HG02885 (cell line): Measurements from ENCODE around the gene FXYD4.

Experiments used
- ATAC-seq: cut with Tn5 transposase; IDR thresholded peaks from one replicate; pipeline ENCODE4 v1.9.1; 2021; ENCODE audit warnings: mild to moderate bottlenecking; ENCODE audit not compliant: unreplicated experiment, poor library complexity

Gene FXYD4

DNA sequence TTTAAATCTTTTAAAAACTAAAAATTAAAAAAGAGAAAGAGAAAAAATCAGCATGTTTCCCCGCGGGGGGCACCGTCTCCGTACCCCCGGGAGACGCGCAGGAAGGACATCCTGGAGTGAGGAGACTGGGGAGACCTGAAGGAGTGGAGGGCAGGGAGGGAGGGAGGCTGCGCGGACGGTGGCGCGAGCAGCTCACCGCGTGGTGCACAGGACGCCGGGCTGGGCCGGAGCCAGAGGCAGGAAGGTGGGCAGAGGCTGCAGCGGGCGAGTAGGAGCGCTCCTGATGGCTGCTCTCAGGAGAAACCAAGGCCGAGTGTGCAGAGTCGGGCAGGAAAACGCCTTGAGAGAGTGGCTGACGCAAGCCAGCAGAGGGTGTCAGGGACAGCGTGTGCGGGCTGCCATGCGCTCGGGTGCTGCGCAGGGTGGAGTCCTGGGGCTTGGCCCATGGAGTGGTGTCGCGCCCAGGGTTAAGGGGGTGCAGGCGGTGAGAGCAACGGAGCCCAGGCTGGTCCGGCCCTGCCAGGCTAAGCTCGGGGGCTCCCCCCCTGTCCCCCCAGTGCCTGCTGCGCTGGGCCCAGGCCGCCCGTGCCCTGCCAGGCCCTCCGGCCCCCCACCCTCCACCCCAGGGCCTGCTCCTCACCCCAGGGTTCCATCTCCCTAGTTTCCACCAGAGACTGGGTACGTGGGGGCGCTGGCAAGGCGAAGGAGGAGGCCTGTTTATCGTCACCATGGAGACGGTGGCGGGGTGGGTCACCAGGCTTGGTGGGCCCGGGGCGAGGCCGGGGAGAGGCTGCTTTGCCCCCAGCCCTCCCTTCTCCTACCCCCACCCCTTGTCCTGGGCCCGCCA, 28.9 kb upstream of the FXYD4 start:
- no peak for ATAC-seq

DNA sequence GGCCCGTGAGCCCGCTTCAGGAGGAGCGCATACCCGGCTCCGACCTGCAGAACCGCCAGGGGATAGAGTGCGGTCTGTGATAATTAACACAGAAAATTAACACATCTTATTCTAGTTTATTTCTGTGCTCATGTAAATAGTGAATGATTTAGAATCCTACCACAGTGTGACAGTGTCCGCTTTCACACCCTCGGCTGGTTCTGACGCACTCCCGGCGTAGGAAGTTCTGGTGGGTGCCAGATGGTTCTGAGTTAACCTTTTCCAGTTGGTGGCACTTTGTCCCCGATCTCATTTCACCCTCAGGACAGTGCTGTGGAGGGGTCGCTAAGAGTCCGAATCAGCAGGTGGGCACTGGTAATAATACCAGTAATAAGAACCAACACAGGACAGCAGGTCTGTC, 28.3 kb upstream of the FXYD4 start:
- ATAC-seq = no peak

DNA sequence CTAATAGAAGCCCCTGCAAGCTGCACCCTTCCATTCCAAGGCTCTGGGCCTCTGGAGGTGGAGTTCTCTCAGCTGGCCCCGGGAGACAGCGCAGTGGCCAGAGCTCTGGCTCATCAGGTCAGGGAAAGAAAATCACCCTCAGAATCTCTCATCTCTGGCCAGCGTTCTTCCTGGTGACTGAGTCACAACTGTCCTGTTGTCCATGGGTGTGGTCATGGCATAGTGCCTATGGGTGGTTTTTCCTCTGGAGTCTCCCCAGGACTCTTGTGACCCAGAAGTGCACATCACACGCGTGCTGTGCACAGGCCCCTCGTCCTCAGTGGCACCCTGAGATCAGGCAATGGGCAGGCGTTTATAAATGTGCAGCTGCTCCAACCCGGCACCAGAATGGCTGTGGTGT, 27.4 kb upstream of the FXYD4 start:
- no peak for ATAC-seq

DNA sequence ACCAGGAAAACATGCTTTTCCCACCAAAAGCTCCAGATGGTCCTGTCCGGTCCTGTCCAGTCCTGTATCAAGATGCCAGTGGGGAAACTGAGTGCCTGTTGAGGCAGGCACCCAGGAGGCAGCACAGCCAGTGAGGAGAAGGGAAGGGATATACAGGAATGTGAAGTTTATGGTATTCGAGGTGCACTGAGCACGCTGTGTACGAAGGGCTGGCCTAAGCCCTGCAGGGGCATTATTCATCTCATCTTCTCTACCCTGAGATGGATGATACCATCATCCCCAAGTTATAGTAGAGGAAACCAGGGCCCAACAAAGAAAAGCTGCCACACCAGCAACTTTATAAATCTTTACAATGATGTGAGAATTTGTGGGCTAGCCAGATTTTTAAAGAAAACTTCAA, 23.4 kb upstream of the FXYD4 start:
- ATAC-seq = no peak

DNA sequence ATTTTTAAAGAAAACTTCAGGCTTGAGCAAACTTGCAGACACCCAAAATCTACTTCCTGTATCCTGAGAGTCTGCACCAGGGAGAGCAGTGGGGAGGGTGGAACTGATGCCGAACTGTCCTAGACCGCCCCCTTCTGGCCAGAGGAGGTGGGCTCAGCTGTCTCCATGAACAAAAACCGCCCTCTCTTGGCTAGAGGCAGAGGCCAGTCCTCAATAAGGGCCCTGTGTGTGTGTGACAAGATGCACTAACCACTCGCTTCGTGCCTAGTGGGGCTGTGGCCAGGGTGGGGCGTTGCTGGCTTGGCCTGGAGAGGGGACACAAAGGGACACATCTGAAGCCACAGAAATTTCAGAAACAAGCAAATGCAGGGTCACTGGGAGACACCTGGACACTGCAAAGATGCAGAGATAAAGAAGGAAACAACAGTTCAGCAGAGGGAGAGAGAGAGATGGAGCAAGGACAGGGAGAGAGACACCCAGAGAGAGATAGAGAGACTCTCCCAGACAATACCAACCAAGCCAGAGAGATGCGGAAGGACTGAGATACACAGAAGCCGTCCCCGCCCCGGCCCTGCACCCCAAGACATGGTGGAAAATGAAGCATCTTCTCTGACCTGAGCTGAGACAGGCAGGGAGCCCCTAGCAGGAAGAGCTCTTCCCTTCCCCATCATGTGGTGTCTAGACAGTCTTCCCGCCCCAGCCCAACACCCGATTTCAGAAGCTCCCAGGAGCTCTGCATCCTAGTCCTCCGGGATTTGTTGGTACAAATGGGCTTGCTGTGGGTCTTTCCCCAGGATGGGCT, 22.7 kb upstream of the FXYD4 start:
- peak; percentile 100 for ATAC-seq

DNA sequence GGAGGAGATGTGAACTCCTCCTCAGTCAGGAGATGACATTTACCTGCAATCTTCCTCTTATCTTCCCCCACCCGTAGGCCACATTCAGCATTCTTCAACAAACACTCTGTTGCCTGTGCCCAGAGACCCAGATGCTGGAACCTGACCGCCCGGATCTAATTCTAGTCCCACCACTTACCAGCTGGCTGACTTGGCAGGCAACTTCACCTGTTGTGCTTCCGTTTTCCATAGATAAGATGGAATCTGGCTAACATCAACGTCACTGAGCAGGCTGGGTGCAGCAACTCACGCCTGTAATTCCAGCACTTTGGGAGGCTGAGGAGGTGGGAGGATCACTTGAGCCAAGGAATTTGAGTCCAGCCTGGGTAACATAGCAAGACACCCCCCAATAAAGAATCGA, 21.3 kb upstream of the FXYD4 start:
- no peak for ATAC-seq

DNA sequence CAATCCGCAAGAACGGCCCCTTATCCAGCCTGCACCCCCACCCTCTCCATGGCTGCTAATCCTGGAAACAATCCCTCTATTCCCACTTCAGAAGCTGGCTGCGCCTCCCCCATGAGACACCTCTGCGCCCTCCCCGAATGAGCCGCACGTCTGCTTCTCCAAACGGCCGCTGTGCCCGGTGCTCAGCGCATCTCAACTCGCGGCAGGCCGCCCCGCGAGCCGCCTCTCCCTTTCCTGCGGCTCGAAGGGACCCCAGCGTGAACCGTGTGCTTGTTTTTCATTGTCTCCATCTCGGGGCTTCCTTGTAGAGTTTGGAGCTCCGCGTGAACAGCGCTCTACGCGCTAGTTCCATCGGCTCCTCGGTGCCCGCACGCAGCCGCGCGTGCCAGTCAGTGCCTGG, 20.8 kb upstream of the FXYD4 start:
- no peak for ATAC-seq

DNA sequence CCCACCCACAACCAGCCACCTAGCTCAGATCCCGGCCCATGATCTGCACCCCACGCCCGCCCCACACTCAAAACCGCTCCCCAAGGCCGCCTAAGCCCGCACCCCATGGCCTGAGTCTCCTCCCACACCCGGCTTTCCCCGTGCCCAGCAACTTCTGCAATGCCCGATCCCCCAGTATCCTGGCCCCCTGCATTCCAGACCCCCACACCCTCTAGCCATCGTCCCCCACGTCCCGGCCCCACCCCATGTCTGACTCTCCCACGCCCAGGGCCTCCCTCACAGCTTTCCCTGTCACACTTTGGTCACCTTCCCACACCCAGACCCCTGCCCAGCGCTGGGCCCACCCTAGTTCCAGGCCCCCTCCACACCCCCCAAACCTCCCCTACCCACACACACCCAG, 20.1 kb upstream of the FXYD4 start:
- ATAC-seq = no peak

DNA sequence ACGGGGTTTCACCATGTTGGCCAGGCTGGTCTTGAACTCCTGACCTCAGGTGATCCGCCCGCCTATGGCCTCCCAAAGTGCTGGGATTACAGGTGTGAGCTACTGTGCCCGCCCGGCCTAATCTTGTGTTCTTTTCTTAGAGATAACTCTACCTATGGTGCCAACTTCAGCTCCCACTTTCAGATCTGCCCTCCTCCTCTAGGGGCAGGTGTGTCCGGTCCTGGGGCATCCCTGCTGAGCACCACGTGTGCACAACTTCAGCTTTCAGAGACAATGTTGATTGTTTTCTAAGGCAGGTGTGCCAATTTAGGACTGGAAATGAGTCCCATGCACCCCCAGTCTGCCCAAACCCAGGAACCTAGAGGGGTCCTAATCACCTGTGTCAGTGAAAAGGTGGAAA, 18.5 kb upstream of the FXYD4 start:
- ATAC-seq = no peak

DNA sequence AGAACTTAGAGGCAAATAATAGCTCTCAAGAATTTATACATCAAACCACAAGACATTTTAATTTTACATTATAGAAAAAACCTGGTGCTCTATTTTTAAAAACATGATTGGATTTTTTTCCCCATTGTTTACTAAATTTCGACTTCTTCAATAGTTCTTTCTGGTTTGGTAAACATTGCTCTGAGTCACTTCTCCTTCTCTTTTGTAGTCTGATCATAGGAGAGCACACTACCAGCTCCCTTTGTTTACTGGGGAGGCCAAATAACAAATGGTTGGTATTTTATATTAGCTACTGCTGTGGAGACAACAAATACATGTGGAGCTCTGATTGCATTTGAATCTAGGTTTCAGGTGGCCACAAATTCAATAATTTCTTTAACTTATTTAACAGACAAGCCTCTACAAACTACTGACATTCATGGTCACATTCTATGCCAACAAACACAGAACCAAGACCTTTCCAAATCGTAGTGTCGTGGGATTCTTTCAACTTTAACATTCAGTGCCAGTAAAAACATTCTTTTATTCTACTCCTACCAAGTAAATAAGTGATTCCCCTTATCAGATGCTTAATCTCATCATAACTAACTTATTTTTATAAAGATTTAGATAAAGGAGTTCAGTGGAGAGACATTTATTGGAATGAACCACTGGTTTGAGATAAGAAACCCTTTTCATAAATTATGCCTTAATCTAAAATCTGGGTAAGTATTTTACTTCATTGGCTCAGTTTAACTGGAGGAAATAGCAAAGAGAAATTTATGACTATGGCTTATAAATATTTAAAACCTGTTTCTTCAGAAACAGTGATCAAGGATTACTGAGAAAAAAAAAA, 17.7 kb upstream of the FXYD4 start:
- ATAC-seq = no peak

DNA sequence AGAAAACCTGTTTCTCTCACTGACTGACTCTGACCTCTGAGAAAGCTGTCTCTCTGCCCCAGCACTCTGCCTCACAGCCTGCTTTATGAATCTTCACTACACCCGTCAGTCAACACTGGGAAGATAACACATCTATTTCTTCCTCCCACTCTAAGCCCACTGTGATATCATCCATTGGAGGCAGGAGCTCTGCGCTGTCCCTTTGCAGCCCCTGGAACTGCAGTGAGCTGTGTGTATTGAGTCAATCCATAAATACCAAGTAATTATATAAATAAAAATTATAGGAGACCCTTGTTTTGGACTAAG, 17.2 kb upstream of the FXYD4 start:
- ATAC-seq = no peak

DNA sequence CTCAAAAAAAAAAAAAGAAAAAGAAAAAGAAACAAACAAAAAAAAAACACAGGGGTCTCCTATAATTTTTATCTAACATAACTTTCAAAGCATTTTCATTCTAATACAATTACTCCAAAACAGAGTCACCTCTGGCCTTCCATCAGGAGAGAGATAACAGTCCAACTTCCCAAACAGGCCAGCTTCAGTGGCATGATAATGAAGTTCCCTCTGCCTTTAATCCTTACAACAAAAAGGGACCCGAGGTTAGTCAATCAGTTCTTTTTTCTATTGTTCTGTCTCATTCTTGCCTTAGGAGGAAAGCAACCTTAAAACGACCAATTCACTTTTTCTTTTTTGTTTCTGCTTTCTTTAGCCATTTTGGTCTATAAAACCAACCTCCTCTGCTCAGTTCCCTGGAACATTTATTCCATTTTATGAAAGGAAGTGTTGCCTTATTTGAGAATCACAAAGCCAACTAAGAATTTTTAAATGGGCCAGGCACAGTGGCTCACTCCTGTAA, 16.5 kb upstream of the FXYD4 start:
- ATAC-seq = no peak

DNA sequence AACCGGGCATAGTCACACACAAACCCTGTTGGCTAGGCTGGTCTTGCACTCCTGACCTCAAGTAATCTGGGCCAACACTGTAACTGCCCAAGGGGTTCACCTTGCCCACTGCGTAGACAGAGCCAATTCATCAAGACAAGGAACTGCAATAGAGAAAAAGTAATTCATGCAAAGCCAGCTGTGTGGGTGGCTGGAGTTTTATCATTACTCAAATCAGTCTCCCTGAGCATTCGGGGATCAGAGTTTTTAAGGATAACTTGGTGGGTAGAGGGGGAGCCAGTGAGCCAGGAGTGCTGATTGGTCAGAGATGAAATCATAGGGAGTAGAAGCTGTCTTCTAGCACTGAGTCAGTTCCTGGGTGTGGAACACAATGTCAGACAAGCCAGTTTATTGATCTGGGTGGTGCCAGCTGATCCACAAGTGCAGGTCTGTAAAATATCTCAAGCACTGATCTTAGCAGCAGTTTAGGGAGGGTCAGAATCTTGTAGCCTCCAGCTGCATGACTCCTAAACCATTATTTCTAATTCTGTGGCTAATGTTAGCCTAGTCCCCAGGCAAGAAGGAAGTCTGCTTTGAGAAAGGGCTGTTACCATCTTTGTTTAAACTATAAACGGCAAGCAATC, 15.6 kb upstream of the FXYD4 start:
- no peak for ATAC-seq

DNA sequence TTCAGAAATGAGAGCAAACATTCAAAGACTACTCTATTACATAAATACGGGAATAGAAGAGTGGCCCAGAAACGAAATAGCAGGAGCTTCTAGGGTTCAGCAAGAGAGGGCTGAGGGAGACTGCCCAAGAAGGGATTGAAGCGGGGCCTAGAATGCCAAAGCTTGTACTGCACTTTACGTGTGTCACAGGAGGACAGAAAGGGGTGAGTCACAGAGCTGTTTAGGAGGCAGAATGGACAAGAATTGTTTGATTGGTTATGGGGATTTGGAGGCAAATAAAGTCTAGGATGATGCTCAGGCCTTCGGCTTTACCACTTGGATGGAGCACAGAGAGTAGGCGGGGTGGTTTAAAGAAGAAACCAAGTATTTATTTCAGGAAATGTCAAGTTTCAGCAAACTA, 11.3 kb upstream of the FXYD4 start:
- ATAC-seq = no peak

DNA sequence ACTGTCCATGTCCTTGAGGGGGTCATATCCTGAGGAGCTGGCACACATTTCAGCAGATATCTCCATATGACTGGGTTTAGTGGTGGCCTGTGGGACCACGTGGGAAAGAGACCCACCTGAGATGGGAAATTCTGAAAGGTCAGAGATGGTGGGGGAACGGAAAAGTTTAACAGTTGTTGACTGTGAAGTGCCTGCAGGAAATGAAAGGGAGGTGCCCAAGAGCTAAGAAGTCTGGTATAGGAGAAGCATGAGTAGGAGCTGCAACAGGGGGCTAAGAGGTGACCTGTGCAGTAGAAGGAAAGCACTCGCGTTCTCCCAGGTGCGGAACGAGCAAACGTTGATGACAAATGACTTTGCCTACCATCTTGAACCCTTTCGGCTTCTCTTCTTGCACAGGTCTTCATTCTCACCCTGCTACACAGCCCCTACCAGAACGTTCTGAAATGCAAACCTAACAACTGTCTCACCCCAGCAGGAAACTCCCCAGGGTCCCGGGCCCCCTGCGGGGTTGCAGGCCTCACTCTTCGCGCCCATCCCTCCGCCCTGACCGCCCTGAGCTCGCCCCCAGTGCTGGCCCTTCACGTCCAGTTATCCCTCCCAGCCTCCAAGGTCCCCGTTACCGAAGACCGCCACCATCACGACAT, 9.8 kb upstream of the FXYD4 start:
- ATAC-seq = no peak

DNA sequence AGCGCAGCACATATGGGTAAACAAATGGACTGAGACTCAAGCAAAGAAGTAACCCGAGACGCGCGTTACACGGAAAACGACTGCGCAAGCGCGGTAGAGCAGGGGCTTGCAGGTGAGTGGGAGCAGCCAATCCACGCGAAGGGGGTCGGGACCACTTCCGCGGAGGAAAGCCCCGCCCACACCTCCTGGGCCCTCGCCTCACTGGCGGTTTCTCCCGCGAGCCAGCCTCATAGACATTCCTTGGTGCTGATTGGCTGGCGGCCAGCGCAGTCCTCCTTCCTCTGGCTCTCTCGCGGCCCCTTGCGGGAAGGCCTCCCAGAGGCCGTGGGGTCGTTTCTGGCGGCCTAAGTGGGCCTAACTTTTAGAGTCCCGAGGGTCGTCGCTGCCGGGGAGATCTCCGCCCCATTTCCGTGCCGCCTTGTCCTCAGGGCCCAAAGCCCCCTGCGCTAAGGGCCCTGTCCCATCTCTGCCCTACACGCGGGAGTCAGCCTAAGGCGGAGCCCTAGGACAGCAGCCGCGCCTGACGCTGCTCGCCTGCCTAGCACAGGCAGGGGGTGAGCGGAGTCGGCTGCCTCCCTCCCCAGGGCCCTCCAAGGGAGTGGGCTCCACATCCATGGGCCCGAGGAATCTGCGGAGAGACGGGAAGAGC, 9.1 kb upstream of the FXYD4 start:
- peak; percentile 96 for ATAC-seq

DNA sequence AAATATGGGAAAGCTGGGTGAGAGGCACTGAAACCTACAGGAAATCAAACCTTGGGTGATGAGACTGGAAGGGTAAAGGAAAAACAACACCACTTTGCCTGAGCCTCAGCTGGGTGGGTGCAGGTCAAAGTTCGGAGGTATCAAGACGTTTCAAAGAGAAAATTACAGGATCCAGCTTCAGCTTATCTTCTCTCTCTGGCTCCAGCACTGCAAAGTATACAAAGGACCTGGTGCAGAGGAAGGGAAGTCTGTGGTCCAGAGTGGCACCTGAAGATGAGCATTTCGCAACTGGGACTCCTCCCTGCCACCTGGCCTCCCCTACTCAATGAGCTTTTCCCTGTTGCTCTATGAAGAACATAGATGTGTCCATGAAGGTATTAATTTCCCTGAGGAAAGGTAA, 6.4 kb upstream of the FXYD4 start:
- ATAC-seq = no peak

DNA sequence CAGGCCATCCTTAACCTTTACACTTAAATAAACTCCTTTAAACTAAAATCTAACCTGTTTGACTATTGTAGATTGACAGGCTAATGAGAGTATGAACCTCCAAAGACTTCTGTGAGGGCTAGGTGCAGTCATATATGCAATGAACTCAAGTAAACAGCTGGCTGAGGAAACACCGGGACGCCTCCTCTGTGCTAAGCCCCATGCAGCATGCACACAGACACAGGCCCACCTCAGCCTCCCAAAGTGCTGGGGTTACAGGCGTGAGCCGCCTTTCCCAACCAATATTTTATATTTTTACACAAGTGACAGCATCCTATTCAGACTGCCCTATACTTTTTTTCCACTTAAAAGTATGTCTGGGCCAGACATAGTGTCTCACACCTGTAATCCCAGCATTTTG, 1.5 kb upstream of the FXYD4 start:
- ATAC-seq = no peak

DNA sequence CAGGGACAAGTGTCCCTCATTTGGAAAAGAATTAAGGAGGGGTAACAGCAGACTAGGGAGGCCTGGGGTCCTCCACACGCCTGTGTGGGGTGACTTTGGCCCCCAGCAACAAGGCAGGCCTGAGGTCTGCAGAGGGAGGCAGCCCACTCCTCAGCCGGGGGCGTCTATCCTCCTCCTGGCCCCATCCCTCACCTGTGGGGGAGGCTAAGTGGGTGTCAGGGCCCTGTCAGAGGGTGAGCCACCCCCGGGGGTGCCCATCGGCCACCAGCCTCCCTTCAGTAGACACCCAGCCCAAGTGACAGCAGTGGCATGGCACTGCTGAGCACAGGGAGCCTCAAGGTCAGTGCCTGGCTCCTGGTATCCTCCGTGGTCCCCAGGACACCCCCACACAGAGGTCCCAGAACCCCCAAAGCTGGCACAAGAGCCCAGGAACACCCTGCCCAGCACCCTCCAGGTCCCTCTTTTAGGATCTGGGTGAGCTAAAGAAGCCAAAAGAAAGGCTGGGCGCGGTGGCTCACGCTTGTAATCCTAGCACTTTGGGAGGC, 693 bp upstream of the FXYD4 start:
- no peak for ATAC-seq
